Epithelial cell of proximal tubule (primary cell): Measurements from ENCODE around the gene AFF1. TPM values are rescaled to one million over a fixed set of nuclear protein-coding genes. Genes with fewer than 3 reads are reported as not detected.

Source experiments
- DNase-seq: peaks from one replicate; pipeline ENCODE4 v3.0.0-alpha.2; 2011; ENCODE audit warnings: low read depth
- H3K4me3 ChIP-seq: 2 replicates; pipeline ENCODE4 v1.5.1; 2011; ENCODE audit warnings: low read depth, mild to moderate bottlenecking, low read length
- CTCF ChIP-seq: conservative IDR thresholded peaks from 2 replicates; pipeline ENCODE4 v1.5.1; 2012; ENCODE audit warnings: low read depth, mild to moderate bottlenecking, low read length
- total RNA-seq: library from RNA; depleted of rRNA; stranded (reverse); fragments of >200 nt; gene quantifications from 2 replicates; pipeline ENCODE4 v1.2.3, GENCODE V29; 2015

Gene AFF1
- total RNA-seq, 1 donor from 2014 or later, result 12.5 TPM

DNA sequence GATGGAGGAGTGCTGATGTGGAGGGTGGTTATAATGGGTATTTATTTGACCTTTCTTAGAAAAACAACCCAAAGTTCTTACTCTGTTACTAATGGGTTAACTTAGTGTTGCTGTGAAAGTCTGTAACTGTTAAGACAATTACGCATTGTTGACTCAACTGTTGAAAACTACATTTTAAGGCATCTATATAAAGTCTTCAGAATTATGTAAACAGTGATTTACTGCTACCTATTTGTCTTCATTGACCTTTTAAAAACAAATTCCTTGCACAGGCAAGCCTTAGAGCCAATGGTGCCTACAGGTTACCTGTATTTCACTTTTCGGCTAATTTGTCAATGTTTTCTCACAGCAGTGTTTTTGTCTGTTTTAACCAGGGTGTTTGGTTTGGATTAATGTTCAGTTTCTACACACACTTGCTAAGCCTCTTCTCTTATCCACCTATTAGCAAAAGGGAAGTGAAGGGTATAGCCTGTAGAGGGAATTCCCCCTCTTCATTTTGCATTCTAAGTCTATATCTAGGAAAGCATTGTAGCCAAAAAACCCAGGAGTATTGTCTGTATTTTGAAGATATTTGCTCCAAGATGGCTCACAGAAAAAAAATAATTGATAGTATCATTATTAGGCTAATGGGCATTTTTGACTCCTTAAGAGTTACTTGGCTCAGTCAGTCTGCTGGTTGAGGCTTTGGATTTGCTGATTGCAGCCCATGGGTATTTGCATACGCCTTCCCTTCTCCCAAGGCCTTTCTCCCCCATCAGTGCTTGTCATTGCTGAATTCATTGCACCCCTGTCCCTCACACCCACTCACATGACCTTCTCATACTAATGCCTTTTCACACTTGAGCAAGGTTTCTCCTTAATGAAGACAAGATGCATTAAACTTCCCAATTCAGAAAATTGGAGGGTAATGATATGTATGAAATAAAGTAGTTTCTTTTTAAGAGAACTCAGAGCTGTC, 30.5 kb downstream of the AFF1 start:
- TF ChIP-seq CTCF, result no peak
- no peak for DNase-seq
- H3K4me3 ChIP-seq, result no peak overlapping the region

GRCh38 chr4:86967073-86967472, 32.3 kb downstream of the AFF1 start:
- TF ChIP-seq CTCF, result no peak
- no peak overlapping the region for H3K4me3 ChIP-seq
- DNase-seq, result no peak

GRCh38 chr4:86967798-86968197, 33.0 kb downstream of the AFF1 start:
- no peak overlapping the region for H3K4me3 ChIP-seq
- no peak for TF ChIP-seq CTCF
- no peak for DNase-seq

DNA sequence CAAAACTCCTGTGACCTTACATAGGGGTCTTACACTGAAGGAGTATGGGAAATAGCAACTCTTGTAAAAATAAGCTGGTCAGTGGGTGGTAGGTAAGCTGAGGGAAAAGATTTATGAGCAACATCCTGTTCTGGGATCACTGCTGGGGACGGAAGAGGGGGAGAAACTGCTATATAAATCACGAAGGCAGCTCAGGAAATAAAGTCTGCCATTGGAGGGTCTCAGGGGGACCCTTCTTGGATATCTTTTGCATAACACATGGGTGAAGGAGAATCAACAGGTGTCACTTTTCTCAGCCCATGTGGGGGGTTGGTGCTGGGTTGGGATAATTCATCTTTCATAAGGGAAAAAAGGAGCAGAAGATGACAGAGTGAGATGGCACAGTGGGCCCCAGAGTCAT, 33.7 kb downstream of the AFF1 start:
- no peak for TF ChIP-seq CTCF
- DNase-seq, result no peak
- no peak overlapping the region for H3K4me3 ChIP-seq

- no peak overlapping the region for H3K4me3 ChIP-seq
- no peak for DNase-seq
- no peak for TF ChIP-seq CTCF
Measured at GRCh38 chr4:86970447-86971354, 35.9 kb downstream of the AFF1 start.

- no peak for TF ChIP-seq CTCF
- DNase-seq, result no peak
- H3K4me3 ChIP-seq, result no peak overlapping the region
Measured at GRCh38 chr4:86971355-86971683, 36.5 kb downstream of the AFF1 start.
